GM18867 (cell line): ENCODE measurements around the gene ZNF814.
"Not testable (repeated sequence)": the region's sequence is repeated elsewhere in the genome, so short reads cannot be mapped to it uniquely, and the experiment has no call there.

Experiments
- ATAC-seq: cut with Tn5 transposase; IDR thresholded peaks from one replicate; pipeline ENCODE4 v1.9.1; 2021; ENCODE audit warnings: mild to moderate bottlenecking, moderate library complexity; ENCODE audit not compliant: unreplicated experiment

ZNF814 gene

DNA sequence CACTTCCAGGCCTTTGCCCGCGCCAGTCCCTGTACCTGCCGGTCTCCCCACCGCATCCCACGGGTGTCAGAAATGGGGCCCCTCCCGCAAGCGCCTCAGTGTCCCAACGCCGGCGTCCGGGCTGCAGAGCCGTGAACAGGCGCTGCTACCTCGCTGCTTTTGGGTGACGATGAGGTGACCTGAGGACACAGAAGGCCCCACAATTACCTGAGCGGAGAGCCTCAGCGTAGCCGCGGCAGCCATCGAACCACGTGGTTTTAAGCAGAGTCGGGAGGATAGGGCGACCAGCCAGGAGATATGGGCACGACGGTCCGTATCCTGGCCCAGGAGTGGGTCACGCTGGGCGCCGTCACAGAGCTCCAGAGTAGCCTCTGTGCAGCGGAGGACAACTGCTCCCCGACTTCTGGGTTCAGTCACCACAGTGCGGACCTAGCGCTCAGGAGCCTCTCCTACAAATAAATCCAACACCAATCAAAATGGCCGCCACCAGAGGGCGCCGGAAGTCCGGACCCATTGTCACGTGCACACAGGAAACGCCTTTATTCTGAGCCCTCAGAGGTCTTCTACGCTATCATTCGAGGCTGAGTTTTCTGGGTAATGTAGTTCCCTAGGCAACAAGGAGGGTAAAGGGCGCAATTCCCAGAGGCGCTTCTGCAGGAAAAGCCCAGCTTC, at the start of gene ZNF814:
Gene ZNF814 (minus strand): TSS at position 478 of the 672 bp plus-strand sequence. CDS start 235 bp downstream, at position 243.
- no peak for ATAC-seq

GRCh38 chr19:57935731-57936130, 46.9 kb upstream of the ZNF814 start:
- no peak for ATAC-seq

DNA sequence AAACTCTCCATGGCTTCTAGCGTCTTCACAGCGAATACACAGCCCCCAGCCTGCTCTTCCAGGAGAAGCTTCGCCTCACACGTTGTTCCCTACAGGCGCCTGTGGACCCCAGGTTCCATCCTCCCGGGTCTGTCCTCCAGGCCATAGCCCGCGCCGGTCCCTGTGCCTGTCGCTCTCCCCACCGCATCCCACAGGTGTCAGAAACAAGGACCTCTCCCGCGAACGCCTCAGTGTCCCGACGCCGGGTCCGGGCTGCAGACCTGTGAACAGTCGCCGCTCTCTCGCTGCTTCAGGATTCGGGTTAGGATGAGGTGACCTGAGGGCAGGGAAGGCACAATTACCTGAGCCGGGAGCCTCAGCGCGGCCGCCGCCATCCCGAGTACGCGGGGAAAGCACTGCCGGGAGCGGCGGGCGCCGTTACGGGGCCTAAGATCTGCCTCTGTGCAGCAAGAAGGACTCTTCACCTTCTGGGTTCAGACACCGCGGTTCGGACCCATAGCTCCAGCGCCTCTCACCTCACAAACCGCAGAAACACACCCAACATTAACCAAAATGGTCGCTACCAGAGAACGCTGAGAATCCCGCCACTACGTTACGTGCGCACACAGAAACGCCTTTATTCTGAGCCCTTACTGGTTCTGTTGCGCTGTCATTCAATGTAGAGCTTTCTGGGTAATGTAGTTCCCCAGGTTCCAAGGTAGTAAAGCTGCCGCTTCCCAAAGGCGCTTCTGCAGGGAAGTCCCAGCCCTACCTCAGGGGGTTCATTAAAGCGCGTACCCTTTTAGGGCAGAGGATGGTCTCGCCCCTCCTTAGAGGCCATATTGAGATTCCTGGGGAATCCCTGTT, 46.2 kb upstream of the ZNF814 start, which contains the start of gene ZNF418:
Gene ZNF418 (minus strand): TSS at position 583 of the 846 bp plus-strand sequence. CDS start 1,580 bp downstream, outside the sequence.
- ATAC-seq = no peak

DNA sequence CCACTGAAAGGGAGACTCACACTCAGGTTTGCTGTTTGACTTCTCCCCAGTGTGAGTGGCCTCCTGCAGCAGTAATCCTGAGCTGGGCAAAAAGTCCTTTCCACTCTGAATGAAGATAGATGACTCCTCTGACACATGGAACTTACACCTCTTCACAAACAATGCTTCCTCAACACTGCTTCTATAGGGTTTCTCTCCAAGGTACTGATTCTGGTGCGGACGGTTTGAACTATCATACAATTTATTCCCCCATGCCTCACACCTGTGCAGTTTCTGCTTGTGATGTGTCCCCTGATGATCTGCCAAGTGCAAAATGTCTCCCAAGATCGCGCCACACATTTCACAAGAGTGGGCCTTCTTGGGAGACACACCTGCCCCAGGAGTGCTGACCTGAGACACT, 38.8 kb upstream of the ZNF814 start:
- no peak for ATAC-seq

DNA sequence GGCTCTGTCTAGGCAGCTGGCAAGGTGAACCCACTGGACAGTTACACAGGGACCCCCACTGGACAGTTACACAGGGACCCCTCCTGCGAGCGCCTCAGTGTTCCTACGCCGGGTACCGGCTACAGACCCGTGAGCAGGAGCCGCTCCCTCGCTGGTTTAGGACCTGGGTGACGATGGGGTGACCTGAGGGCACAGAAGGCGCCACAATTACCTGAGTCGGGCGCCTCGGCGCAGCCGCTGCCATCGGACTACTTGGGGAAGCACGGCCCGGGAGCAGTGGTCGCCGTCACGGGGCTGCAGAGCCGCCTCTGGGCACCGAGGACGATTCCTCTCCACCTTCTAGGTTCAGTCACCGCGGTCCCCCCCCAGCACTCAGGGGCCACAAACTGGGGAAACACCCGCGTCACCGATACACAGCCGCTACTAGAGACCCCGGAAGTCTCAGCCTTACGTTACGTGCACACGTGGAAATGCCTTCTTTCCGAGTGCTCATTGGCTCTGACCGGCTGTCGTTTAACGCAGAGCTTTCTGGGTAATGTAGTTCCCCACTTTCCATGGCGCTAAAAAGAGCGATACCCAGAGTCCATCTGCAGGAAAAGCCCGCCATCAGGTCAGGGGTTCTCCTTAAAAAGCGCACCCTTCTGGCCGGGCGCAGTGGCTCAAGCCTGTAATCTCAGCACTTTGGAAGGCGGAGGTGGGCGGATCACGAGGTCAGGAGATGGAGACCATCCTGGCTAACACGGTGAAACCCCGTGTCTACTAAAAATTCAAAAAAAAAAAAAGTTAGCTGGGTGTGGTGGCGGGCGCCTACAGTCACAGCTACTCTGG, 27.5 kb upstream of the ZNF814 start, which contains the start of gene ZNF417:
Gene ZNF417 (minus strand): TSS at position 425 of the 828 bp plus-strand sequence. CDS start 181 bp downstream, at position 244.
- peak; percentile 98 for ATAC-seq

- ATAC-seq = no peak
These were observed 25.7 kb upstream of the ZNF814 start for GRCh38 chr19:57914531-57914930.

DNA sequence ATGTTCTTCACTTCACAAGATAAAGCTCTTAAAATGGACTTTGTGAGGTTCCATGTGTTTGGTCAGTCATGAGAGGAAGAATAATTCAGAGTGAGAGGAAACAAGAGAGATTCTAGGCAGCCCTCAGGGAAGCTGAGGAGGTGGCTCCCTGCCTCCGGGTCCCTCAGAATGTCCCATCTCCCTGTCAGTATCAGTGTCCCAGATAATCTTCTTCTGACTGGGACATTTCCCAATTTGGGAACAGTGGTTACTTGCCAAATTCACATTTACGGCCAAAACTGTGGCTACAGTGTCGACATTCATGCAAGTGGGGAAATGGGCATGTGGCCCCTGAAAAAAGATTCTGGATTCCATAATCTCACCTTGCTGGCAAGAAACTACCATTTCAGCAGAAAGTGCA, 18.6 kb upstream of the ZNF814 start:
- no peak for ATAC-seq

DNA sequence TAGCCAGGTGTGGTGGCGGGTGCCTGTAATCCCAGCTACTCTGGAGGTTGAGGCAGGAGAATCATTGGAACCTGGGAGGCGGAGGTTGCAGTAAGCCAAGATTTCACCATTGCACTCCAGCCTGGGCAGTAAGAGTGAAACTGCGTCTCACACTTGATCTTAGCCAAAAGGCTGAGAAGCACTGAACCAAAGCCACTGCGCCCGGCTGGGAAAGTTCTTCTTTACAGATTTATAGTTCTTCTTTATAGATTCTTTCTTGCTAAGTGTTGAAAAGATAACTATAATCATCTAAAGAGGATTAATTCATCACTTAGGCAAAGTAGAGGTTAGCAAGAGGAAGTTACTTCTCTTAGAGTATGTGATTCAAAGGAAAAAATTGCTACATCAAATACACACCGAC, 16.4 kb upstream of the ZNF814 start:
- ATAC-seq = no peak

DNA sequence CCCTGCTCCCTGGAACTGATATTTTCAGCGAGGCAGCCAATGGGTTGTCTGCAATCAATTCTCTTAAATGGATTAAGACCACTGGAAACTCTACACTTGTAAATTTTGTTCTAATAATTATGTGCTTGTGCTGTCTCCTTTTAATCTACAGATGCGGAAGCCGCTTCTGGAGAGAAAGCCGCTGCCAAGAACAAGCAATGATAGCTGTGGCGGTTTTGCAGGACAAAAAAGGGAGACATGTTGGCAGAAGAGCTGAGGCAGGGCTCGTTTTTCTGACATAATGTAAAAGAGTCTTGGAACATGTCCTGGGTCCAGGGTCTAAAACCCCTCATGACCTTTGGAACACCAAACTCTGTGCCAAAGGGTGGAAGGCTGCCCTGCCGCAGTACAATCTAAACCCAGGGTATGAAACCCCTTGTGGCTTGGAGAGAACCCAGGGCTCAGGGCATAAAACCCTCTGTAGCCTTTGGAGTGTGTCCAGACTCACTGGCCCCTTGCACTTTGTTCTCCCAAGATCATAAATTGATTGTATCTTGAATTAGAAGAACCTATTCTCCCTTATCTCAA, 14.9 kb upstream of the ZNF814 start:
- no peak for ATAC-seq

- no peak for ATAC-seq
These were observed 11.5 kb upstream of the ZNF814 start for GRCh38 chr19:57900311-57900710.

DNA sequence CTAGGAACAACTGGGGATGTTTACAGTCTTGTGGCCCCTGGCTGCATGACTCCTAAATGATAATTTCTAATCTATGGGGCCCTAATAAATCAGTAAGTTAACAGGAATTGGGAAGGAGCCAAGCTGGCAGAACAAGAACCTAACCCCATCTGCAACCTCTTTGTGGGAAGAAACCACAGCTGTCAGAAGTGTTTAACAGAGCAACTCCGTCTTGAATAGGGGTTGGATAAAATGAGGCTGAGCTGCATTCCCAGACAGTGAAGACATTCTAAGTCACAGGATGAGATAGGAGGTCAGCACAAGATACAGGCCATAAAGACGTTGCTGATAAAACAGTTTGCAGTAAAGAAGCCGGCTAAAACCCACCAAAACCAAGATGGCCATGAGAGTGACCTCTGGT, 1.9 kb upstream of the ZNF814 start:
- ATAC-seq = not testable (repeated sequence)

DNA sequence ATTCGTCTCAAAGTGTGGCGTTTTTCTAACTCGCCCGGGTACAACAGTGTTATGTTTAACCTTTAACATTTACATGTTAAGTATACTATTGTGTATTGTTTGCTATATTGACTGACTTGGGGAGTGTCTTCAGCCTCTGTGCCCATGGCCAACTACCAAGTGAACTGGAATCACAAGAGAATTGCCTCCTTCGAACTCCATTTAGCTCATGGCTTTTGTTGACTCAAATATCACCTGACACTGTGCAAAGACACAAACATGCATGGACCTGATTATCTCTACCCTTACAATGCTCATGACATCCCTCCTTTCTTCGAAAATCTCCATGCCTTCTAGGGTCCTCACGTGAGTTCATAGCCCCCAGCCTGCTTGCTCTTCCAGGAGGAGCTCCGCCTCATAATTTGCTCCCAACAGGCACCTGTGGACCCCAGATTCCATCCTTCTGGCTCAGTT, 704 bp downstream of the ZNF814 start:
- ATAC-seq = no peak

DNA sequence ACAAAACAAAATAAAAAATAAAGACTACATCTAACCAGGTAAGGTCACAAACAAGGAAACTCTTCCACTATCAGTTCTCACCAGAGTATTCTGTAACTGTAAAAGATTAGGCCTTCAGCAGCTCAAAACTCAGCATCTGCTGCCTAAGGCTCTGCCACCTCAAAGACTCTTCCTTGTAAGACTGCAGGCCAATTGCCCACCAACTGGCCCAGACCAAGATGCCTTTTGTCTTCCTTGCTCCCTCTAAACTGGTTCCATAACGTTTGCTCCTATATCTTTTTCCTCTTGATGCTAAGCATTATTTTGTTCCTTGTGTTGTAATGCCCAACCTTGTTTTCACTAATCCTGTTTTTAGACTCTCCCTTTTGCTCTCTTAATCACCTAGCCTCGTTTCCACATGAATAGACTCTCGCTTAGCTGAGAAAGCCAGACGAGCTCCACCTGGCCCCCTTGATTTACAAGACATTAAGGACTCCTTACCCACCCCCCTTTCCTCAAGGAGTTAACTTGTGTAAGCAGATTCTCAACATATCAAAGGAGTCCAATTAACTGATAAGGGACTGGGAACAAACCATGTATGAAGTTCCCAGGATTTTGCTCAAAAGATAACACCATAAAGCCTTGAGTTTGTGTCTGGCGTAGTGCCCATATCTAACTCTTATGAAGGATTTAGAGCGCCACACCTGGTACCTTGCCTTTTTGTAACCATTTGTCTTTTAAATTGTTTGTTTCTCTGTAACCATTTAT, 1.5 kb downstream of the ZNF814 start:
- no peak for ATAC-seq

- no peak for ATAC-seq
These were observed 2.8 kb downstream of the ZNF814 start for GRCh38 chr19:57886046-57886445.

GRCh38 chr19:57873883-57874799, 14.7 kb downstream of the ZNF814 start:
- not testable (repeated sequence) for ATAC-seq

- no peak for ATAC-seq
These were observed 16.4 kb downstream of the ZNF814 start for GRCh38 chr19:57872450-57872849.

DNA sequence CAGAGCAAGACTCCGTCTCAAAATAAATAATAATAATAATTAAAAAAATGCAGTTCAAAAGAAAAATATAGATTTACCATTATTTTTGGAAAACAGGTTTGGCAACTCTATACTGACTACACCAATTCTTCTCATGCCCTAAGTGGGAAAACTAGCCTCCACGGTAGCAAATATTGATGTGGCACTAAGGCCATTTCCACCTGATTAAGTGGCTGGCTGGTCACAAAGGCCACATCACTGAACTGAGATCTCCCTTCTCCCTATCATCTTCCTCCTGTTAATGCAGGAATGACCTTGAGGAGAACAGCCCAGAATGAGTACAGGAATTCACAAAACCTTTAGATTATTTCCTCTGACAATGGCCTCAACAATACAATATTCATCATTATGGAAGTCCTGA, 18.6 kb downstream of the ZNF814 start:
- ATAC-seq = no peak

GRCh38 chr19:57869655-57870054, 19.2 kb downstream of the ZNF814 start:
- ATAC-seq = not testable (repeated sequence)
